ENCODE data around the gene TRIM54. TPM values are rescaled to one million over a fixed set of nuclear protein-coding genes. Genes with fewer than 3 reads are reported as not detected.

The TRIM54 gene
- total and polyA plus RNA-seq, 9 of the 15 experiments (the other 6 are each of a cell fraction or from before 2014, with no cell fraction given) = not detected

DNA sequence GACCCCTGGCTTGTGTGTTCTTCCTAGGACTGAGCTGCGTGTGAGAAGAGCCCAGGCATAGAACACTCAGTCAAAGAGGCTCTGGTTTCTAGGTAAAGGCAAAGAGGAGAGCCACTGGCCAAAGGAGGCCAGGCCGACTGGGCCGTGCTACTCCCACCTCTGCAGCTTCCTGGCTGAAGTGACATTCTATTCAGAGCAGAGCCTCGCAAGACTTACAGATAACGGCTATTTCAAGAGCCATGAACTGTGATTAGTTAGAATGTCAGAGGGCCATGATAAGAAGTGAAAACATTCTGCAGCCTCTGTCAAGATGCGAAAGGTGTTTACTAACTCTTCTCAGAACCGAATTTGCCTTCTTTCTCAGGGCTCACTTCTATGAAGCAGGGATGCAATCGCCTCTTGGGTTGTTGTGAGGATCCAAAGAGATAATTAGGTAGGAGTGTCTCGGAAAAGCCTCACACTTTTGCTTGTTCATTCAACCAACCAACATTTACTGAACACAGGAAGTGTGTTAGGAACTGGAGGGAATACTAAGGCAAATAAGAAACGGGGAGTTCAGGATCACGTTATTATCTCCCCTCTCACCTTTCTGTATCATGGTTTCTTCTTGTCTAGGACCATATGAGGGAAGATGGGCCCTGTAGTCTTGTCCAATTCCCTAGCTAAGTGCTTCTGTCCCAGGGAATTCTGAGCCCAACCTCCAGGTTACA, 10.4 kb upstream of the TRIM54 start (continued):
- TF ChIP-seq MEF2D (tag; conservative IDR thresholded peaks at IDR 0.05; ENCODE audit: low read depth) (peak; percentile 70; the same call in 1 of the 2 replicates), ZBTB1 (CRISPR knock-in tag; IDR thresholded peaks at IDR 0.05; ENCODE audit: borderline replicate concordance, low read depth) (no peak), CBFA2T3 (IDR thresholded peaks at IDR 0.05) (peak; percentile 77), ZNF124 (CRISPR knock-in tag; IDR thresholded peaks at IDR 0.05) (no peak), CTBP1 (IDR thresholded peaks at IDR 0.05; ENCODE audit: borderline replicate concordance) (peak; percentile 62; the same call in 1 of the 2 replicates), CEBPZ (IDR thresholded peaks at IDR 0.05; ENCODE audit: borderline replicate concordance, low read depth, low read length) (no peak), RCOR1 (IDR thresholded peaks at IDR 0.05; ENCODE audit: borderline replicate concordance in 1 of 2, low read depth in 2 of 2, low read length in 2 of 2) (peak in 1 of 2 experiments; percentile 97; a peak in 2 of 4 replicates), BHLHE40 (IDR thresholded peaks at IDR 0.05; ENCODE audit: low read length) (0 out of 2 replicates have a peak, but pooled peaks have one; percentile 16), MYNN (IDR thresholded peaks at IDR 0.05) (no peak), MYNN (CRISPR knock-in tag; IDR thresholded peaks at IDR 0.05) (no peak), CREM (IDR thresholded peaks at IDR 0.05; ENCODE audit: low read depth) (0 out of 2 replicates have a peak, but pooled peaks have one; percentile 29), THRAP3 (IDR thresholded peaks at IDR 0.05; ENCODE audit: borderline replicate concordance) (no peak), SRSF9 (IDR thresholded peaks at IDR 0.05; ENCODE audit: borderline replicate concordance, low read depth, low read length) (no peak), ARID3B (CRISPR knock-in tag; IDR thresholded peaks at IDR 0.05; ENCODE audit: borderline replicate concordance) (no peak), RAD21 (CRISPR knock-in tag; conservative IDR thresholded peaks at IDR 0.05 in 1 of 2, IDR thresholded peaks at IDR 0.05 in 1 of 2) (0 out of 4 replicates have a peak, but pooled peaks of 1 of the 2 experiments have one; percentile 3)
- TF ChIP-seq, protein P1, sequence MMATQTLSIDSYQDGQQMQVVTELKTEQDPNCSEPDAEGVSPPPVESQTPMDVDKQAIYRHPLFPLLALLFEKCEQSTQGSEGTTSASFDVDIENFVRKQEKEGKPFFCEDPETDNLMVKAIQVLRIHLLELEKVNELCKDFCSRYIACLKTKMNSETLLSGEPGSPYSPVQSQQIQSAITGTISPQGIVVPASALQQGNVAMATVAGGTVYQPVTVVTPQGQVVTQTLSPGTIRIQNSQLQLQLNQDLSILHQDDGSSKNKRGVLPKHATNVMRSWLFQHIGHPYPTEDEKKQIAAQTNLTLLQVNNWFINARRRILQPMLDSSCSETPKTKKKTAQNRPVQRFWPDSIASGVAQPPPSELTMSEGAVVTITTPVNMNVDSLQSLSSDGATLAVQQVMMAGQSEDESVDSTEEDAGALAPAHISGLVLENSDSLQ (IDR thresholded peaks at IDR 0.05) = peak; percentile 67
- TF ChIP-seq, protein P2, sequence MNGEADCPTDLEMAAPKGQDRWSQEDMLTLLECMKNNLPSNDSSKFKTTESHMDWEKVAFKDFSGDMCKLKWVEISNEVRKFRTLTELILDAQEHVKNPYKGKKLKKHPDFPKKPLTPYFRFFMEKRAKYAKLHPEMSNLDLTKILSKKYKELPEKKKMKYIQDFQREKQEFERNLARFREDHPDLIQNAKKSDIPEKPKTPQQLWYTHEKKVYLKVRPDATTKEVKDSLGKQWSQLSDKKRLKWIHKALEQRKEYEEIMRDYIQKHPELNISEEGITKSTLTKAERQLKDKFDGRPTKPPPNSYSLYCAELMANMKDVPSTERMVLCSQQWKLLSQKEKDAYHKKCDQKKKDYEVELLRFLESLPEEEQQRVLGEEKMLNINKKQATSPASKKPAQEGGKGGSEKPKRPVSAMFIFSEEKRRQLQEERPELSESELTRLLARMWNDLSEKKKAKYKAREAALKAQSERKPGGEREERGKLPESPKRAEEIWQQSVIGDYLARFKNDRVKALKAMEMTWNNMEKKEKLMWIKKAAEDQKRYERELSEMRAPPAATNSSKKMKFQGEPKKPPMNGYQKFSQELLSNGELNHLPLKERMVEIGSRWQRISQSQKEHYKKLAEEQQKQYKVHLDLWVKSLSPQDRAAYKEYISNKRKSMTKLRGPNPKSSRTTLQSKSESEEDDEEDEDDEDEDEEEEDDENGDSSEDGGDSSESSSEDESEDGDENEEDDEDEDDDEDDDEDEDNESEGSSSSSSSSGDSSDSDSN (IDR thresholded peaks at IDR 0.05; ENCODE audit: borderline replicate concordance in 1 of 2, low read depth in 2 of 2, low read length in 2 of 2) = peak in 1 of 2 experiments; percentile 52; a peak in 1 of 4 replicates
- TF ChIP-seq, protein P3, sequence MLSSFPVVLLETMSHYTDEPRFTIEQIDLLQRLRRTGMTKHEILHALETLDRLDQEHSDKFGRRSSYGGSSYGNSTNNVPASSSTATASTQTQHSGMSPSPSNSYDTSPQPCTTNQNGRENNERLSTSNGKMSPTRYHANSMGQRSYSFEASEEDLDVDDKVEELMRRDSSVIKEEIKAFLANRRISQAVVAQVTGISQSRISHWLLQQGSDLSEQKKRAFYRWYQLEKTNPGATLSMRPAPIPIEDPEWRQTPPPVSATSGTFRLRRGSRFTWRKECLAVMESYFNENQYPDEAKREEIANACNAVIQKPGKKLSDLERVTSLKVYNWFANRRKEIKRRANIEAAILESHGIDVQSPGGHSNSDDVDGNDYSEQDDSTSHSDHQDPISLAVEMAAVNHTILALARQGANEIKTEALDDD (IDR thresholded peaks at IDR 0.05) = no peak
